ENCODE results near the gene GABRP. TPM values are rescaled to one million over a fixed set of nuclear protein-coding genes. Genes with fewer than 3 reads are reported as not detected.
A peak's percentile ranks its signal among the peaks of the same experiment; 100 is the strongest.

Gene GABRP
- total and polyA plus RNA-seq, 12 donors, result 0.03 to 0.26 (median 0.13) TPM; not detected in 7

GRCh38 chr5:170745481-170746071 is 37.9 kb upstream of the GABRP start:
- Histone ChIP-seq H3K27ac (peak overlapping the region in 2 of 5 donors; percentile 26 to 66), H3K4me3 (no peak overlapping the region), H3K9me3 (replicated peaks in 1 of 3) (no peaks in the 10 kb centered on the region), H3K27me3 (peaks cover 9% of the 10 kb centered on the region), H3K36me3 (replicated peaks in 1 of 2) (no peaks in the 10 kb centered on the region), H3K4me1 (replicated peaks in 1 of 2) (peaks cover 5 to 7% of the 10 kb centered on the region in 2 donors)
- 45 to 57% (median 54%) methylated on average over 3 to 12 of the region's 12 CpGs for whole genome bisulfite sequencing, 4 donors
- peak in 3 of 7 donors; percentile 16 to 50 (median 22) for DNase-seq
- intact Hi-C loops (cut with DNase I), result loop anchor here in 1 of 2 donors (5.0 to 10.0 kb wide), 2 partner anchors 47 to 599 kb away; no protein-coding TSS in a partner anchor
- TF ChIP-seq CTCF (IDR thresholded peaks at IDR 0.05), result no peak

- Histone ChIP-seq H3K9me3 (replicated peaks in 1 of 3) (no peaks in the 10 kb centered on the region), H3K27ac (peak overlapping the region in 2 of 5 donors; percentile 26 to 66), H3K4me1 (replicated peaks in 1 of 2) (peaks cover 5 to 7% of the 10 kb centered on the region in 2 donors), H3K27me3 (peaks cover 9% of the 10 kb centered on the region), H3K4me3 (no peak overlapping the region), H3K36me3 (replicated peaks in 1 of 2) (no peaks in the 10 kb centered on the region)
- TF ChIP-seq POLR2A (IDR thresholded peaks at IDR 0.05) (no peak), CTCF (IDR thresholded peaks at IDR 0.05) (no peak)
- WGBS, 4 donors, result 50 to 77% (median 60%) methylated on average over 11 to 14 of the region's 14 CpGs
- peak in 6 of 7 donors; percentile 20 to 62 (median 30) for DNase-seq
- intact Hi-C loops (cut with DNase I), result loop anchor here in 1 of 2 donors (5.0 to 10.0 kb wide), 2 partner anchors 46 to 598 kb away; no protein-coding TSS in a partner anchor
Observed at GRCh38 chr5:170746075-170746960, 37.2 kb upstream of the GABRP start.

- Histone ChIP-seq H3K36me3 (replicated peaks in 1 of 2) (no peaks in the 10 kb centered on the region), H3K4me3 (no peak overlapping the region), H3K4me1 (replicated peaks in 1 of 2) (peaks cover 5 to 7% of the 10 kb centered on the region in 2 donors), H3K9me3 (replicated peaks in 1 of 3) (no peaks in the 10 kb centered on the region), H3K27me3 (peaks cover 9% of the 10 kb centered on the region), H3K27ac (peak overlapping the region in 1 of 5 donors; percentile 58)
- WGBS, 4 donors, result 79 to 88% (median 86%) methylated on average over 11 of the region's 11 CpGs
- no peak for TF ChIP-seq POLR2A (IDR thresholded peaks at IDR 0.05)
- no peak for DNase-seq
- intact Hi-C loops (cut with DNase I), result loop anchor here in 1 of 2 donors (5.0 to 10.0 kb wide), 2 partner anchors 45 to 598 kb away; no protein-coding TSS in a partner anchor
Observed at GRCh38 chr5:170746961-170747340, 36.6 kb upstream of the GABRP start.

- Histone ChIP-seq H3K27ac (no peak overlapping the region), H3K4me1 (replicated peaks in 1 of 2) (peaks cover 5 to 7% of the 10 kb centered on the region in 2 donors), H3K4me3 (no peak overlapping the region), H3K36me3 (replicated peaks in 1 of 2) (no peaks in the 10 kb centered on the region), H3K27me3 (peaks cover 9% of the 10 kb centered on the region), H3K9me3 (replicated peaks in 1 of 3) (no peaks in the 10 kb centered on the region)
- TF ChIP-seq POLR2A (IDR thresholded peaks at IDR 0.05), result no peak
- no peak for TF ChIP-seq CTCF (IDR thresholded peaks at IDR 0.05)
- DNase-seq, result peak in 1 of 7 donors; percentile 29
- intact Hi-C loops (cut with DNase I), result loop anchor here in 1 of 2 donors (5.0 to 10.0 kb wide), 2 partner anchors 45 to 597 kb away; no protein-coding TSS in a partner anchor
- WGBS, 4 donors, result 61 to 92% (median 65%) methylated on average over 1 of the region's 1 CpG
Observed at GRCh38 chr5:170747357-170747756, 36.2 kb upstream of the GABRP start.

All from adrenal gland (tissue), 12 donors.